Measurements from ENCODE around the gene DPH6. TPM values are rescaled to one million over a fixed set of nuclear protein-coding genes. Genes with fewer than 3 reads are reported as not detected.

Gene DPH6
- total and polyA plus RNA-seq, 2 experiments from 2014 or later: 11.3 to 14.4 TPM

GRCh38 chr15:35323141-35323540 is 222.8 kb downstream of the DPH6 start:
- Histone ChIP-seq H3K9me2 (replicated peaks; ENCODE audit: insufficient read depth) (no peaks in the 10 kb centered on the region), H3K27ac (no peak overlapping the region), H3K27me3 (no peaks in the 10 kb centered on the region), H3K9me3 (ENCODE audit: low read depth) (no peaks in the 10 kb centered on the region), H2AFZ (no peak overlapping the region), H3K4me1 (ENCODE audit: insufficient read depth) (no peaks in the 10 kb centered on the region), H3K4me2 (no peak overlapping the region), H4K20me1 (ENCODE audit: insufficient read depth, poor library complexity, severe bottlenecking) (no peaks in the 10 kb centered on the region), H3K79me2 (no peaks in the 10 kb centered on the region), H3K4me3 (no peak overlapping the region), H3K36me3 (replicated peaks; ENCODE audit: insufficient read depth, low read depth) (no peaks in the 10 kb centered on the region)
- TF ChIP-seq CTCF (IDR thresholded peaks at IDR 0.05; ENCODE audit: poor library complexity) (no peak), EZH2 (IDR thresholded peaks at IDR 0.05; ENCODE audit: borderline replicate concordance) (no peak)
- DNase-seq (ENCODE audit: low spot score): no peak

- no peaks in the 10 kb centered on the region for H3K9me3 ChIP-seq (ENCODE audit: low read depth)
- TF ChIP-seq EZH2phosphoT487 (IDR thresholded peaks at IDR 0.05; ENCODE audit: low read depth, severe bottlenecking, unreplicated experiment) (no peak), CTCF (IDR thresholded peaks at IDR 0.05; ENCODE audit: poor library complexity) (no peak), EZH2 (IDR thresholded peaks at IDR 0.05; ENCODE audit: borderline replicate concordance) (no peak)
- no peak overlapping the region for H3K27ac ChIP-seq
- H3K4me2 ChIP-seq: no peak overlapping the region
- no peaks in the 10 kb centered on the region for H3K27me3 ChIP-seq
- no peaks in the 10 kb centered on the region for H3K4me1 ChIP-seq (ENCODE audit: insufficient read depth)
- H3K79me2 ChIP-seq: no peaks in the 10 kb centered on the region
- 96% methylated on average over 2 of the region's 2 CpGs for WGBS (ENCODE audit: low lambda C conversion rate, missing lambda C conversion rate)
- DNase-seq (ENCODE audit: low spot score): no peak
- H3K36me3 ChIP-seq (replicated peaks; ENCODE audit: insufficient read depth, low read depth): no peaks in the 10 kb centered on the region
- H2AFZ ChIP-seq: no peak overlapping the region
- H3K9me2 ChIP-seq (replicated peaks; ENCODE audit: insufficient read depth): no peaks in the 10 kb centered on the region
- no peaks in the 10 kb centered on the region for H4K20me1 ChIP-seq (ENCODE audit: insufficient read depth, poor library complexity, severe bottlenecking)
- no peak overlapping the region for H3K4me3 ChIP-seq
Measured at GRCh38 chr15:35321926-35322325, 224.0 kb downstream of the DPH6 start.

GRCh38 chr15:35320911-35321310 is 225.1 kb downstream of the DPH6 start:
- no peaks in the 10 kb centered on the region for H3K79me2 ChIP-seq
- no peaks in the 10 kb centered on the region for H3K27me3 ChIP-seq
- no peaks in the 10 kb centered on the region for H3K9me2 ChIP-seq (replicated peaks; ENCODE audit: insufficient read depth)
- DNase-seq (ENCODE audit: low spot score): no peak
- no peak for TF ChIP-seq EZH2 (IDR thresholded peaks at IDR 0.05; ENCODE audit: borderline replicate concordance)
- TF ChIP-seq EZH2phosphoT487 (IDR thresholded peaks at IDR 0.05; ENCODE audit: low read depth, severe bottlenecking, unreplicated experiment): no peak
- TF ChIP-seq CTCF (IDR thresholded peaks at IDR 0.05; ENCODE audit: poor library complexity): no peak
- H2AFZ ChIP-seq: no peak overlapping the region
- no peaks in the 10 kb centered on the region for H3K9me3 ChIP-seq (ENCODE audit: low read depth)
- H3K4me3 ChIP-seq: no peak overlapping the region
- no peak overlapping the region for H3K4me2 ChIP-seq
- no peaks in the 10 kb centered on the region for H4K20me1 ChIP-seq (ENCODE audit: insufficient read depth, poor library complexity, severe bottlenecking)
- H3K27ac ChIP-seq: no peak overlapping the region
- H3K36me3 ChIP-seq (replicated peaks; ENCODE audit: insufficient read depth, low read depth): no peaks in the 10 kb centered on the region
- H3K4me1 ChIP-seq (ENCODE audit: insufficient read depth): no peaks in the 10 kb centered on the region

Small RNA genes within 50 kb of the gene (microRNA-seq; reads per million reads assigned to microRNA genes)
- gene MIR3942: not detected

Small RNA genes within 50 kb of the gene (small RNA-seq; reads per million reads assigned to genes)
- gene AC019288.1 (not detected), gene MIR3942 (not detected)
